ENCODE data around the gene TSPAN7. TPM values are rescaled to one million over a fixed set of nuclear protein-coding genes. Genes with fewer than 3 reads are reported as not detected.

The TSPAN7 gene
- total RNA-seq, 6 experiments from 2014 or later, result 7.9 to 24.4 (median 15.7) TPM

- Histone ChIP-seq H3K4me3 (no peak overlapping the region), H3K9me3 (no peaks in the 10 kb centered on the region), H3K4me1 (no peaks in the 10 kb centered on the region), H3K27ac (no peak overlapping the region), H3K36me3 (no peaks in the 10 kb centered on the region), H3K27me3 (no peaks in the 10 kb centered on the region)
- DNase-seq (no peak), ATAC-seq (no peak)
- no peak for TF ChIP-seq CTCF (IDR thresholded peaks at IDR 0.05)
- TF ChIP-seq POLR2A (IDR thresholded peaks at IDR 0.05), result no peak
- intact Hi-C loops (cut with DNase I), result no loop called here
Observed at GRCh38 chrX:38639730-38640129, 78.4 kb downstream of the TSPAN7 start.

GRCh38 chrX:38641197-38641596 is 79.9 kb downstream of the TSPAN7 start:
- no peak for ATAC-seq
- no peaks in the 10 kb centered on the region for H3K27me3 ChIP-seq
- WGBS (ENCODE audit: insufficient coverage, low coverage, low lambda C conversion rate, missing lambda C conversion rate), result 76% methylated on average over 5 of the region's 5 CpGs

GRCh38 chrX:38643903-38644302 is 82.6 kb downstream of the TSPAN7 start:
- WGBS (ENCODE audit: insufficient coverage, low coverage, low lambda C conversion rate, missing lambda C conversion rate), result 80% methylated on average over 1 of the region's 1 CpG
- no peaks in the 10 kb centered on the region for H3K36me3 ChIP-seq
- no peak for ATAC-seq
- no peak for DNase-seq
- no peak overlapping the region for H3K4me3 ChIP-seq
- H3K27me3 ChIP-seq, result no peaks in the 10 kb centered on the region
- TF ChIP-seq CTCF (IDR thresholded peaks at IDR 0.05) (no peak), POLR2A (IDR thresholded peaks at IDR 0.05) (no peak)
- no peak overlapping the region for H3K27ac ChIP-seq
- intact Hi-C loops (cut with DNase I), result no loop called here
- no peaks in the 10 kb centered on the region for H3K4me1 ChIP-seq
- no peaks in the 10 kb centered on the region for H3K9me3 ChIP-seq

More at GRCh38 chrX:38641197-38641596, 79.9 kb downstream of the TSPAN7 start:
- no peaks in the 10 kb centered on the region for H3K9me3 ChIP-seq
- DNase-seq, result no peak
- no peaks in the 10 kb centered on the region for H3K4me1 ChIP-seq
- intact Hi-C loops (cut with DNase I), result no loop called here
- no peaks in the 10 kb centered on the region for H3K36me3 ChIP-seq
- TF ChIP-seq CTCF (IDR thresholded peaks at IDR 0.05) (no peak), POLR2A (IDR thresholded peaks at IDR 0.05) (no peak)
- H3K4me3 ChIP-seq, result no peak overlapping the region
- H3K27ac ChIP-seq, result no peak overlapping the region

- H3K4me1 ChIP-seq, result no peaks in the 10 kb centered on the region
- no peaks in the 10 kb centered on the region for H3K36me3 ChIP-seq
- WGBS (ENCODE audit: insufficient coverage, low coverage, low lambda C conversion rate, missing lambda C conversion rate), result 69% methylated on average over 2 of the region's 2 CpGs
- H3K4me3 ChIP-seq, result no peak overlapping the region
- intact Hi-C loops (cut with DNase I), result no loop called here
- DNase-seq (no peak), ATAC-seq (no peak)
- H3K27ac ChIP-seq, result no peak overlapping the region
- H3K9me3 ChIP-seq, result no peaks in the 10 kb centered on the region
- TF ChIP-seq CTCF (IDR thresholded peaks at IDR 0.05) (no peak), POLR2A (IDR thresholded peaks at IDR 0.05) (no peak)
- H3K27me3 ChIP-seq, result no peaks in the 10 kb centered on the region
Observed at GRCh38 chrX:38646129-38646528, 84.8 kb downstream of the TSPAN7 start.

- TF ChIP-seq CTCF (IDR thresholded peaks at IDR 0.05), result no peak
- TF ChIP-seq POLR2A (IDR thresholded peaks at IDR 0.05), result no peak
- Histone ChIP-seq H3K4me3 (no peak overlapping the region), H3K27ac (no peak overlapping the region), H3K4me1 (no peaks in the 10 kb centered on the region), H3K36me3 (no peaks in the 10 kb centered on the region), H3K27me3 (no peaks in the 10 kb centered on the region), H3K9me3 (no peaks in the 10 kb centered on the region)
- no peak for DNase-seq
- no CpG with 5 or more reads among the region's 1 CpG for WGBS (ENCODE audit: insufficient coverage, low coverage, low lambda C conversion rate, missing lambda C conversion rate)
- intact Hi-C loops (cut with DNase I), result no loop called here
- ATAC-seq, result no peak
Observed at GRCh38 chrX:38649221-38649620, 87.9 kb downstream of the TSPAN7 start.

All from right lobe of liver (tissue), 6 donors.